BE2C (cell line): Measurements from ENCODE around the gene SMARCD3.

Experiments
- DNase-seq: peaks from one replicate; pipeline ENCODE4 v3.0.0-alpha.2; 2020
- H3K27me3 ChIP-seq: fragments of 250-450 bp; sonication (Bioruptor Pico); 2 replicates; pipeline ENCODE4 v1.5.1; 2020; ENCODE audit warnings: mild to moderate bottlenecking
- H3K36me3 ChIP-seq: fragments of 250-450 bp; sonication (Bioruptor Pico); 2 replicates; pipeline ENCODE4 v1.5.1; 2020; ENCODE audit warnings: mild to moderate bottlenecking
- H3K4me1 ChIP-seq: fragments of 250-450 bp; sonication (Bioruptor Pico); 2 replicates; pipeline ENCODE4 v1.5.1; 2020
- H3K4me3 ChIP-seq: 2 replicates; pipeline ENCODE4 v1.5.1; 2011; ENCODE audit warnings: low read depth, low read length
- H3K9me3 ChIP-seq: fragments of 250-450 bp; sonication (Bioruptor Pico); 2 replicates; pipeline ENCODE4 v1.5.1; 2020
- TF ChIP-seq, protein P1 (sequence below): IDR thresholded peaks from 2 replicates; pipeline ENCODE4 v1.5.1; 2012; ENCODE audit warnings: mild to moderate bottlenecking, low read depth, low read length

Gene SMARCD3

DNA sequence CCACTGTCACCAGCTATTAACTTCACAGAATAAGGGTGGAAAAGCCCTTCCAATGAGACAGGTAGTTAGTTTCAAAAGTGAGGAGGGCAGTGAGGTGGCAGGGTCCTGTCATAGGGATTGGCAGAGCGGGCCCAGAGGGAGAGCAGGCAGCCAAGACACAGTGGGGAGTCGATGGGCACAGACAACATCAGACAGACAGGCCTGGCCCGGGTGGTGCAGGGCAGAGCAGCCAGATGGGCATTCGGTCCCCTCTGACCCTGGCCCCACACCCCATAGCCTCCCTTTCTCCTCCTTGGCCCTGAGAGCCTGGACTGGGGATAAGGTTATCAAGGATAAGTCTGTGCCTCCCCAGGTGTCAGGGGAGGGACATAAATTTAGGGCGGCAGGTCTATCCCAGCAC, 31.4 kb upstream of the SMARCD3 start:
- H3K27me3 ChIP-seq, result peaks cover 7% of the 10 kb centered on the region
- H3K9me3 ChIP-seq, result peaks cover 4% of the 10 kb centered on the region
- TF ChIP-seq, protein P1, sequence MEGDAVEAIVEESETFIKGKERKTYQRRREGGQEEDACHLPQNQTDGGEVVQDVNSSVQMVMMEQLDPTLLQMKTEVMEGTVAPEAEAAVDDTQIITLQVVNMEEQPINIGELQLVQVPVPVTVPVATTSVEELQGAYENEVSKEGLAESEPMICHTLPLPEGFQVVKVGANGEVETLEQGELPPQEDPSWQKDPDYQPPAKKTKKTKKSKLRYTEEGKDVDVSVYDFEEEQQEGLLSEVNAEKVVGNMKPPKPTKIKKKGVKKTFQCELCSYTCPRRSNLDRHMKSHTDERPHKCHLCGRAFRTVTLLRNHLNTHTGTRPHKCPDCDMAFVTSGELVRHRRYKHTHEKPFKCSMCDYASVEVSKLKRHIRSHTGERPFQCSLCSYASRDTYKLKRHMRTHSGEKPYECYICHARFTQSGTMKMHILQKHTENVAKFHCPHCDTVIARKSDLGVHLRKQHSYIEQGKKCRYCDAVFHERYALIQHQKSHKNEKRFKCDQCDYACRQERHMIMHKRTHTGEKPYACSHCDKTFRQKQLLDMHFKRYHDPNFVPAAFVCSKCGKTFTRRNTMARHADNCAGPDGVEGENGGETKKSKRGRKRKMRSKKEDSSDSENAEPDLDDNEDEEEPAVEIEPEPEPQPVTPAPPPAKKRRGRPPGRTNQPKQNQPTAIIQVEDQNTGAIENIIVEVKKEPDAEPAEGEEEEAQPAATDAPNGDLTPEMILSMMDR, result no peak

GRCh38 chr7:151278949-151279348, 30.5 kb upstream of the SMARCD3 start:
- H3K9me3 ChIP-seq, result peaks cover 4% of the 10 kb centered on the region
- no peak overlapping the region for H3K4me3 ChIP-seq
- no peaks in the 10 kb centered on the region for H3K36me3 ChIP-seq
- peaks cover 3% of the 10 kb centered on the region for H3K27me3 ChIP-seq
- no peak for DNase-seq
- TF ChIP-seq, protein P1, result no peak
- H3K4me1 ChIP-seq, result no peaks in the 10 kb centered on the region

More for the DNA sequence above, 31.4 kb upstream of the SMARCD3 start:
- H3K36me3 ChIP-seq, result no peaks in the 10 kb centered on the region
- DNase-seq, result no peak
- H3K4me1 ChIP-seq, result no peaks in the 10 kb centered on the region
- H3K4me3 ChIP-seq, result no peak overlapping the region

DNA sequence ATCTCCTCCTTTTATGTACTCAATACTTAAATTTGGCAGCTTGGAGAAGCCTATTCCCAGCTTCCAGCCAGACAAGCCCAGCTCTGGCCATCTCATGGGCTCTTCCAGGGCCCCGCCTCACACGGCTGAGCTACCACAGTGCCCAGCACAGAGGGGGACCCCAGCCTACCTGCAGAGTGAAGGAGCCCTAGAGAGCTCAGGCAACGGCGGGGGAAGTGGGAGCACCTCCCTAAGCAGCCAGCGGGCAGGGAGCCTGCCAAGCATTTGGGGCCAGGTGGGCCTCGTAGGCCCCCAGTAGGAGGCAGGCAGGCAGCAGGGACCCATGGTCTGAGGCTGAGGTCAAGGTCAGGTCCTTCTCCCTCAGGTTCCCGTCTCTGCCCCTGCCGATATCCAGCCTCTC, 29.1 kb upstream of the SMARCD3 start:
- Histone ChIP-seq H3K4me1 (no peaks in the 10 kb centered on the region), H3K4me3 (no peak overlapping the region), H3K27me3 (peaks cover 3% of the 10 kb centered on the region; the same call in 1 of the 2 replicates), H3K9me3 (no peaks in the 10 kb centered on the region), H3K36me3 (no peaks in the 10 kb centered on the region)
- TF ChIP-seq, protein P1, result no peak
- DNase-seq, result no peak

GRCh38 chr7:151276666-151277590, 28.4 kb upstream of the SMARCD3 start:
- Histone ChIP-seq H3K36me3 (no peaks in the 10 kb centered on the region), H3K4me3 (peak overlapping the region; percentile 26; the same call in 1 of the 2 replicates), H3K27me3 (peaks cover 3% of the 10 kb centered on the region; the same call in 1 of the 2 replicates), H3K9me3 (no peaks in the 10 kb centered on the region), H3K4me1 (peaks cover 3% of the 10 kb centered on the region)
- TF ChIP-seq, protein P1, result no peak
- peak; percentile 70 for DNase-seq

- H3K27me3 ChIP-seq, result peaks cover 3% of the 10 kb centered on the region; the same call in 1 of the 2 replicates
- no peak overlapping the region for H3K4me3 ChIP-seq
- no peak for DNase-seq
- H3K9me3 ChIP-seq, result no peaks in the 10 kb centered on the region
- no peaks in the 10 kb centered on the region for H3K36me3 ChIP-seq
- TF ChIP-seq, protein P1, result no peak
- H3K4me1 ChIP-seq, result peaks cover 5% of the 10 kb centered on the region
Observed at GRCh38 chr7:151275813-151276577, 27.5 kb upstream of the SMARCD3 start.
